Thymus (tissue), 11 donors: ENCODE data around the gene SLC28A1. TPM values are rescaled to one million over a fixed set of nuclear protein-coding genes. Genes with fewer than 3 reads are reported as not detected.
"Not testable (repeated sequence)": the region's sequence is repeated elsewhere in the genome, so short reads cannot be mapped to it uniquely, and the experiment has no call there.

Experiments used
- DNase-seq, 9 donors: peaks; one replicate each; pipeline ENCODE4 v3.0.0-alpha.2; 2013; ENCODE audit warnings: low spot score in 9 of 9, low read depth in 6 of 9, missing footprints in 1 of 9
- H3K27ac ChIP-seq, 2 donors: one replicate each; pipeline ENCODE4 v1.5.1; 2013; ENCODE audit warnings: control low read depth in 1 of 2, low read depth in 1 of 2, low read length in 1 of 2, mild to moderate bottlenecking in 1 of 2, moderate library complexity in 1 of 2
- H3K27me3 ChIP-seq, 2 donors: one replicate each; pipeline ENCODE4 v1.5.1; 2013; ENCODE audit warnings: low read length in 1 of 2; ENCODE audit not compliant: control insufficient read depth in 2 of 2, insufficient read depth in 1 of 2
- H3K36me3 ChIP-seq, 2 donors: one replicate each; pipeline ENCODE4 v1.5.1; 2013; ENCODE audit warnings: low read length in 1 of 2, mild to moderate bottlenecking in 1 of 2, moderate library complexity in 1 of 2; ENCODE audit not compliant: control insufficient read depth in 2 of 2, insufficient read depth in 2 of 2
- H3K4me1 ChIP-seq, 2 donors: one replicate each; pipeline ENCODE4 v1.5.1; 2013; ENCODE audit warnings: low read length in 2 of 2; ENCODE audit not compliant: control insufficient read depth in 2 of 2, insufficient read depth in 2 of 2
- H3K4me3 ChIP-seq, 2 donors: one replicate each; pipeline ENCODE4 v1.5.1; 2013; ENCODE audit warnings: low read length in 2 of 2, control low read depth in 1 of 2, mild to moderate bottlenecking in 1 of 2
- H3K9me3 ChIP-seq, 2 donors: one replicate each; pipeline ENCODE4 v1.5.1; 2013; ENCODE audit warnings: low read length in 1 of 2, mild to moderate bottlenecking in 1 of 2; ENCODE audit not compliant: control insufficient read depth in 2 of 2, insufficient read depth in 1 of 2
- WGBS: extraction: QIAGEN DNeasy Blood & Tissue Kit; methylation state at CpG from one replicate; pipeline ENCODE4 v1.1.7; 2013; 5-methylcytosine and 5-hydroxymethylcytosine counted together
- polyA plus RNA-seq: library from polyadenylated mRNA; stranded (reverse); fragments of 200-250 nt; gene quantifications from one replicate; pipeline ENCODE4 v1.2.3, GENCODE V29; 2013
- total RNA-seq: library from RNA; stranded (reverse); fragments of 120-200 nt; gene quantifications from one replicate; pipeline ENCODE4 v1.2.4, GENCODE V29; 2013
- donor health status: healthy.

Gene SLC28A1
- total and polyA plus RNA-seq, 2 donors = 0.05 to 0.18 TPM

DNA sequence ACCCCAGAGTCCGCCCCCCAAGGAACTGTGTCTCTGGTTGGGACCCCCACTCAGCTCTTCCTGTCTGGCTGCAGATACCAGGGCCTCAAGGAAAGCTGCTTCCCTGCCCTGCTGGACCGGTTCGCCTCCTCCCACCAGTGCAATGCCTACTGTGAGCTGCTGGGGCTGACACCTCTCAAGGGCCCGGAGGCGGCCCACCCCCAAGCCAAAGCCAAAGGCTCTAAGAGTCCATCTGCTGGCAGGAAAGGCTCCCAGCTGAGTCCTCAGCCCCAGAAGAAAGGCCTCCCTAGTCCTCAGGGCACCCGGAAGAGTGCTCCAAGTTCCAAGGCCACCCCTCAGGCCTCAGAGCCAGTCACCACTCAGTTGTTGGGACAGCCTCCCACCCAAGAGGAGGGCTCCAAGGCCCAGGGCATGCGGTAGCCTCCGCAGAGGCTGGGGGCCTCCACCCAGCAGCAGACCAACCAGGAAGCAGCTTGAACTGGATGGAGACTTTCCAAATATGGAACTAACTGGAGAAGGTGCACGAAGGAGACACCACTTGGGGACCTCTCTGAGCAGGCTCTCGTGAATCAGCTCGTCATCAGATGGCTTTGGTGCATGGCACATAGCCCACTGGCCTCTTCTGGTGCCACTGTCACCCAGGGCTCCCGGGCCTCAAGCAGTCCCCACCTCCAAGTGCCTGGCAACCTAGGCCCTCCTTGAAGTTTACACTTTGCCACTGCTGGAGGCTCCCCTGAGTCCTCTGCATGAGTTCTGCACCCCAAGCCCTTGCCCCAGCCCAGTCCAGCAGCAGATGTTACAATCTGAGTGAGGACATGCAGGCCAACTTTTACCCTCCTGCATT lies 16.2 kb upstream of the SLC28A1 start:
- no peaks in the 10 kb centered on the region for H3K27me3 ChIP-seq
- no peak overlapping the region for H3K4me3 ChIP-seq
- 96% methylated on average over 12 of the region's 12 CpGs for WGBS
- H3K27ac ChIP-seq = no peak overlapping the region
- DNase-seq = no peak
- H3K36me3 ChIP-seq = no peaks in the 10 kb centered on the region
- no peaks in the 10 kb centered on the region for H3K9me3 ChIP-seq
- peaks cover 0 to 7% of the 10 kb centered on the region in 2 donors for H3K4me1 ChIP-seq

- Histone ChIP-seq H3K9me3 (no peaks in the 10 kb centered on the region), H3K27ac (no peak overlapping the region), H3K4me3 (no peak overlapping the region), H3K27me3 (no peaks in the 10 kb centered on the region), H3K36me3 (no peaks in the 10 kb centered on the region), H3K4me1 (peaks cover 0 to 7% of the 10 kb centered on the region in 2 donors)
- 97% methylated on average over 3 of the region's 3 CpGs for WGBS
- DNase-seq = no peak
Observed at GRCh38 chr15:84869510-84869909, 15.0 kb upstream of the SLC28A1 start.

GRCh38 chr15:84871428-84871985 lies 13.0 kb upstream of the SLC28A1 start:
- Histone ChIP-seq H3K36me3 (no peaks in the 10 kb centered on the region), H3K4me1 (peaks cover 0 to 7% of the 10 kb centered on the region in 2 donors), H3K9me3 (no peaks in the 10 kb centered on the region), H3K4me3 (no peak overlapping the region), H3K27me3 (no peaks in the 10 kb centered on the region), H3K27ac (no peak overlapping the region)
- no peak for DNase-seq
- WGBS = 97% methylated on average over 9 of the region's 9 CpGs

DNA sequence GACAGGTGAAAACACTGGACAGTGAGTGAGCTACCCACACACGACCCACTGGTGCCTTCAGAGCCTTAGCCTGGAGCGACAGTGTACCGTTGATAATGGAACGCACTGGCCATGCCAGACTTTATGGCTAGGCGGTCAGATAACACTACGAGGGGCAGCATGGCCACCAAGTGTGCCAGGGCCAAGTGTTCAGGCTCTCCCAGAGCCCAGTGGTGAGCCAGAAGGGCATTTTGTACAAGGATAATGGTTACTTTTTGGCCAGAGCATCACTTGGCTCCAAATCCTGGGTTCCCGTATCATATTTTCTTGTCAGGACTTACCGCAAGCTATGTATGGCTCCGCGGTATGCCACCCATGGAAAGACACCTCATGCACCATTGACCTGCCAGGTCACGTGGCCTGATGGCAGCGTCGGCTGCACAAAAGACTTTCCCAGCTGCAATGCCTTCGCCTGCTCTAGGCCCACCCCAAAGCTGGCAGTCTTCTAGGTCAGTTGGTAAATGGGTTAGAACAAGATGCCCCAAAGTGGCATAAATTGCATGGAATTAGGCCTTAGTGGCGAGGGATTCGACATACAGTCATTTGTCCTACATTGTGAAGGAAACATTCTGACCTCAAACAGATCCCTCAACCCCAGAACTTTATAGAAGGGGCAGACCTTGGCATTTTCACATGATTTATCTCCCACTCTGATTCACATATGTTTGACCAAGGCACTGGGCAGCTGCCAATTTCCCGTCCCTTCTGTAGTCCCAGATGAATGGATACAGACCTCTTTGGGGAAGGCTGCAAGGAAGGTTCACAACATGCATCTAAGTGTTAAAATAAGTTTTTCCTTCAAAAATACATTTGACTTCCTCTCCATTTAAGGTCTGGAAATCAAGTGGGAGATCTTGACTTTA lies 12.2 kb upstream of the SLC28A1 start:
- Histone ChIP-seq H3K9me3 (no peaks in the 10 kb centered on the region), H3K27me3 (no peaks in the 10 kb centered on the region), H3K27ac (no peak overlapping the region), H3K4me1 (peaks cover 0 to 7% of the 10 kb centered on the region in 2 donors), H3K4me3 (no peak overlapping the region), H3K36me3 (no peaks in the 10 kb centered on the region)
- WGBS = 97% methylated on average over 17 of the region's 17 CpGs
- no peak for DNase-seq

DNA sequence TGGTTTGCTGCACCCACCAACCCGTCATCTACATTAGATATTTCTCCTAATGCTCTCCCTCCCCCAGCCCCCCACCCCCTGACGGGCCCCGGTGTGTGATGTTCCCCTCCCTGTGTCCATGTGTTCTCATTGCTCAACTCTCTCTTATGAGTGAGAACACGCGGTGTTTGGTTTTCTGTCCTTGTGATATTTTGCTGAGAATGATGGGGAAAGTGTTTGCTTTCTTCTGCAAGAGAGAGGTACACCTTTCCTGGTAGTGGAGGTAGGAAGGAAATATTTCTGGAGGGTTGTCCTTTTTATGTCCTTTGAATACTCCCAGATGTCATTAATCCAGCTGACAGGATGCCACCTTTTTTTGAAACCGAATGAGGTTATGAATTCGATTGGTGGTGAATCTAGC lies 10.5 kb upstream of the SLC28A1 start:
- 81% methylated on average over 7 of the region's 7 CpGs for WGBS
- Histone ChIP-seq H3K27ac (no peak overlapping the region), H3K4me3 (no peak overlapping the region), H3K9me3 (no peaks in the 10 kb centered on the region), H3K36me3 (no peaks in the 10 kb centered on the region), H3K4me1 (peaks cover 0 to 2% of the 10 kb centered on the region in 2 donors), H3K27me3 (no peaks in the 10 kb centered on the region)
- no peak for DNase-seq

DNA sequence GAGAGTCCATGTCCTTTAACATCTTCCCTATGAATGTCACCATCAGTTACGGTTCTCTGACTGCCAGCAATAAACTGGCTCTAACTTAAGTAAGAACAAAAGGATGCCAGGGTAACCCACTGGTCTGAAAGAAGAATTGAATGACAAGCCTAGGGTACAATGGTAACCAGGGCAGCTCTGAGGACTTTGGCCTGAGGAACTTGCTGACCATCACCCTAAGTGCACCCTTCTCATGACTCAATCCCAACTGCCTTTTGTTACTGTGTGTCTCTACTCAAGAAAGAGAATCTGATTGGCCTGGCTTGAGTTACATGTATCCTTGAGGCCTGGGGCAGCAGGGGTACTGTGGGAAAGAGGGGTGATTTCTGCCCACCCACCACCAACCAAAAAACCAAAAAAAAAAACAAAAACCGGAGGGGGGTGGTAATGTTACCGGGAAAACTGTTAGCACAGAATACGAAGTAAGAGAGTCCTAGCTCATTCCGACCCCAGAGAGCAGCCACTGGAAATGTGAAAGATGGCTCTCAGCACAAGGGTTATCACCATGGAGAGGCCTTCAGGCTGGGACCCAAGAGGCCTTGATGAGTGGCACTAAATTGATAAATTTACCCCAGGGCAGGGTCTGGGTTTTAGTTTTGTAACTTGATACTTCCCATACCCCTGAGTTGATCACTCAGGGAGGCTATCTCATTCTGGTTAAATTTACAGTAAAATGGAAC lies 9.3 kb upstream of the SLC28A1 start:
- DNase-seq = no peak
- Histone ChIP-seq H3K36me3 (no peaks in the 10 kb centered on the region), H3K27ac (no peak overlapping the region), H3K27me3 (no peaks in the 10 kb centered on the region), H3K4me1 (no peaks in the 10 kb centered on the region), H3K9me3 (no peaks in the 10 kb centered on the region), H3K4me3 (no peak overlapping the region)
- WGBS = 98% methylated on average over 5 of the region's 5 CpGs

- H3K27me3 ChIP-seq = no peaks in the 10 kb centered on the region
- no peak for DNase-seq
- no peaks in the 10 kb centered on the region for H3K9me3 ChIP-seq
- no peak overlapping the region for H3K27ac ChIP-seq
- no peak overlapping the region for H3K4me3 ChIP-seq
- no peaks in the 10 kb centered on the region for H3K4me1 ChIP-seq
- no peaks in the 10 kb centered on the region for H3K36me3 ChIP-seq
Observed at GRCh38 chr15:84876269-84876668, 8.2 kb upstream of the SLC28A1 start.

GRCh38 chr15:84877701-84878100 lies 6.8 kb upstream of the SLC28A1 start:
- WGBS = 95% methylated on average over 3 of the region's 3 CpGs
- not testable (repeated sequence) for H3K4me1 ChIP-seq, H3K27ac ChIP-seq, H3K9me3 ChIP-seq, H3K4me3 ChIP-seq, H3K36me3 ChIP-seq, H3K27me3 ChIP-seq, DNase-seq
